ENCODE results near the gene STARD10.

GRCh38 chr11:72799441-72799840 is 5.6 kb upstream of the STARD10 start:
- TF ChIP-seq, protein P1, sequence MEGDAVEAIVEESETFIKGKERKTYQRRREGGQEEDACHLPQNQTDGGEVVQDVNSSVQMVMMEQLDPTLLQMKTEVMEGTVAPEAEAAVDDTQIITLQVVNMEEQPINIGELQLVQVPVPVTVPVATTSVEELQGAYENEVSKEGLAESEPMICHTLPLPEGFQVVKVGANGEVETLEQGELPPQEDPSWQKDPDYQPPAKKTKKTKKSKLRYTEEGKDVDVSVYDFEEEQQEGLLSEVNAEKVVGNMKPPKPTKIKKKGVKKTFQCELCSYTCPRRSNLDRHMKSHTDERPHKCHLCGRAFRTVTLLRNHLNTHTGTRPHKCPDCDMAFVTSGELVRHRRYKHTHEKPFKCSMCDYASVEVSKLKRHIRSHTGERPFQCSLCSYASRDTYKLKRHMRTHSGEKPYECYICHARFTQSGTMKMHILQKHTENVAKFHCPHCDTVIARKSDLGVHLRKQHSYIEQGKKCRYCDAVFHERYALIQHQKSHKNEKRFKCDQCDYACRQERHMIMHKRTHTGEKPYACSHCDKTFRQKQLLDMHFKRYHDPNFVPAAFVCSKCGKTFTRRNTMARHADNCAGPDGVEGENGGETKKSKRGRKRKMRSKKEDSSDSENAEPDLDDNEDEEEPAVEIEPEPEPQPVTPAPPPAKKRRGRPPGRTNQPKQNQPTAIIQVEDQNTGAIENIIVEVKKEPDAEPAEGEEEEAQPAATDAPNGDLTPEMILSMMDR (IDR thresholded peaks at IDR 0.05): no peak
- no peak for TF ChIP-seq POLR2A (IDR thresholded peaks at IDR 0.05)
